Activated naive CD8-positive, alpha-beta T cell treated with anti-CD3 and anti-CD28 coated beads, Interleukin-2, amount 10 ng/mL, durations not matched to agents 7 days and 5 days (primary cell): ENCODE data around the gene ANKH. TPM values are rescaled to one million over a fixed set of nuclear protein-coding genes. Genes with fewer than 3 reads are reported as not detected.
"Not testable (repeated sequence)": the region's sequence is repeated elsewhere in the genome, so short reads cannot be mapped to it uniquely, and the experiment has no call there.

ENCODE experiments used
- ATAC-seq: fragments of 150-1000 bp; cut with Tn5 transposase; one replicate; pipeline ENCODE4 v1.10.0; 2021; ENCODE audit warnings: low read depth, moderate library complexity
- POLR2A ChIA-PET: fragments of 350-600 bp; sonication (Branson Sonifier 250); formaldehyde crosslinking; loops from one replicate; lab custom pipeline; 2021; ENCODE audit warnings: antibody characterized with exemption; lab: Charles Lee
- DNase-seq: peaks from one replicate; pipeline ENCODE4 v3.0.0; 2021
- H3K27ac Mint-ChIP-seq: one replicate; pipeline ENCODE4 v1.8.0; 2022; ENCODE audit warnings: mild to moderate bottlenecking, mixed read lengths
- H3K27me3 Mint-ChIP-seq: one replicate; pipeline ENCODE4 v1.8.0; 2022; ENCODE audit warnings: mild to moderate bottlenecking, moderate library complexity, mixed read lengths
- H3K36me3 Mint-ChIP-seq: one replicate; pipeline ENCODE4 v1.8.0; 2021; ENCODE audit warnings: mild to moderate bottlenecking, mixed read lengths
- H3K4me1 Mint-ChIP-seq: one replicate; pipeline ENCODE4 v1.8.0; 2021; ENCODE audit warnings: mixed read lengths
- H3K4me3 Mint-ChIP-seq: one replicate; pipeline ENCODE4 v1.8.0; 2022; ENCODE audit warnings: mild to moderate bottlenecking, moderate library complexity, mixed read lengths
- H3K9me3 Mint-ChIP-seq: one replicate; pipeline ENCODE4 v1.8.0; 2021; ENCODE audit warnings: mixed read lengths
- total RNA-seq, 2 experiments: library from RNA; stranded (reverse); gene quantifications; one replicate each; pipeline ENCODE4 v1.2.3, GENCODE V29; 2021

ANKH gene
- total RNA-seq, 2 experiments from 2014 or later, result 52.4 to 55.5 TPM

DNA sequence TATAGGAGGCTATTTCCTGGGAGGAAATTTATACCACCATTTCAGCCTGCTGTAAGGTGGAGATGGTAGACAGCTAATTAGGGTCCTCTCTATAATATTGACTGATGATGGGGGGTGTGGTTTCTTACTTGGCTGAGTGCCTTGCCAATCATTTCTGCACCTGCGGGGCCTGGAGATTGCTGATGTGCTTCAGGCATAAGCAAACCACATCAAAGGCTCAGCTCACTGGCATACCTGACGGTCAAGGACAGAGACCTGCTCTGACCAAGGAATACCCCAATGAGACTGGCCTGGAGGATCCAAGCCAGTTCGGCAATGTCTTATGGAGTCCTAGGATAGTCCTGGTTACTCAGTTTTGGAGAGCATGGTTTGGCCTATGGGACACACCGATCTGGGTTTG lies 29.5 kb downstream of the ANKH start:
- Mint-ChIP-seq H3K27me3 (no peaks in the 10 kb centered on the region), H3K4me3 (no peak overlapping the region), H3K9me3 (no peaks in the 10 kb centered on the region), H3K4me1 (no peaks in the 10 kb centered on the region), H3K27ac (no peak overlapping the region), H3K36me3 (peaks cover 7% of the 10 kb centered on the region)
- POLR2A ChIA-PET, result no interaction called here
- DNase-seq, result no peak
- no peak for ATAC-seq

DNA sequence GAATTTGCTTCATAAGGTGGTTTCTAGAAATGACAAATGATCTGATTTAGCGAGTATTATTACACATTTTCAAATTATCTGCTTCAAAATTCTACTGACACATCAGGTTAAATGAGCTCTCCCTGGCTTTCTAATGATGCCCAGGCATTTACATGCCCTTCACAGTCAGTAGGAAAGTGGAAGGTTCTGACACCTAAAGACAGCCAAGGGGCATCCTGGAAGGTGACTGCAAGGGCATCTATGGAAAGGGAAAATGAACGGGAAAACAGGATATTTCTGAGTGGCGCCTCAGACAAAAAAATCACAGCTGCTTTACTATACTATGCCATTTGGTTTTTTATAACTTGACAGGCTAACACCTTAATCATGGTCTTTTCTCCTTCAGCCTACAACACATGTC lies 31.0 kb downstream of the ANKH start:
- ATAC-seq (no peak), DNase-seq (no peak)
- Mint-ChIP-seq H3K27ac (no peak overlapping the region), H3K4me1 (no peaks in the 10 kb centered on the region), H3K9me3 (no peaks in the 10 kb centered on the region), H3K27me3 (no peaks in the 10 kb centered on the region), H3K36me3 (peaks cover 9% of the 10 kb centered on the region), H3K4me3 (no peak overlapping the region)
- POLR2A ChIA-PET, result no interaction called here

GRCh38 chr5:14838396-14839319 lies 32.9 kb downstream of the ANKH start:
- Mint-ChIP-seq H3K27me3 (no peaks in the 10 kb centered on the region), H3K9me3 (no peaks in the 10 kb centered on the region), H3K4me3 (no peak overlapping the region), H3K4me1 (no peaks in the 10 kb centered on the region), H3K27ac (no peak overlapping the region), H3K36me3 (peaks cover 6% of the 10 kb centered on the region)
- POLR2A ChIA-PET, result no interaction called here
- ATAC-seq (no peak), DNase-seq (no peak)

DNA sequence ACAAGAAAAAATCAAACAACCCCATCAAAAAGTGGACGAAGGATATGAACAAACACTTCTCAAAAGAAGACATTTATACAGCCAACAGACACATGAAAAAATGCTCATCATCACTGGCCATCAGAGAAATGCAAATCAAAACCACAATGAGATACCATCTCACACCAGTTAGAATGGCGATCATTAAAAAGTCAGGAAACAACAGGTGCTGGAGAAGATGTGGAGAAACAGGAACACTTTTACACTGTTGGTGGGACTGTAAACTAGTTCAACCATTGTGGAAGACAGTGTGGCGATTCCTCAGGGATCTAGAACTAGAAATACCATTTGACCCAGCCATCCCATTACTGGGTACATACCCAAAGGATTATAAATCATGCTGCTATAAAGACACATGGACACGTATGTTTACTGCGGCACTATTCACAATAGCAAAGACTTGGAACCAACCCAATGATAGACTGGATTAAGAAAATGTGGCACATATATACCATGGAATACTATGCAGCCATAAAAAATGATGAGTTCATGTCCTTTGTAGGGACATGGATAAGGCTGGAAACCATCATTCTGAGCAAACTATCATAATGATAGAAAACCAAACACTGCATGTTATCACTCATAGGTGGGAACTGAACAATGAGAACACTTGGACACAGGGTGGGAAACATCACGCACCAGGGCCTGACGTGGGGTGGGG lies 34.0 kb downstream of the ANKH start:
- H3K27me3 Mint-ChIP-seq, ATAC-seq, DNase-seq, H3K27ac Mint-ChIP-seq, H3K4me1 Mint-ChIP-seq, H3K36me3 Mint-ChIP-seq, H3K9me3 Mint-ChIP-seq, H3K4me3 Mint-ChIP-seq, POLR2A ChIA-PET: not testable (repeated sequence)

- Mint-ChIP-seq H3K27ac (no peak overlapping the region), H3K4me1 (peaks cover 2% of the 10 kb centered on the region), H3K27me3 (no peaks in the 10 kb centered on the region), H3K4me3 (no peak overlapping the region), H3K9me3 (no peaks in the 10 kb centered on the region), H3K36me3 (peaks cover 6% of the 10 kb centered on the region)
- DNase-seq (no peak), ATAC-seq (no peak)
- POLR2A ChIA-PET, result no interaction called here
These were observed 36.7 kb downstream of the ANKH start for GRCh38 chr5:14834584-14835550.

DNA sequence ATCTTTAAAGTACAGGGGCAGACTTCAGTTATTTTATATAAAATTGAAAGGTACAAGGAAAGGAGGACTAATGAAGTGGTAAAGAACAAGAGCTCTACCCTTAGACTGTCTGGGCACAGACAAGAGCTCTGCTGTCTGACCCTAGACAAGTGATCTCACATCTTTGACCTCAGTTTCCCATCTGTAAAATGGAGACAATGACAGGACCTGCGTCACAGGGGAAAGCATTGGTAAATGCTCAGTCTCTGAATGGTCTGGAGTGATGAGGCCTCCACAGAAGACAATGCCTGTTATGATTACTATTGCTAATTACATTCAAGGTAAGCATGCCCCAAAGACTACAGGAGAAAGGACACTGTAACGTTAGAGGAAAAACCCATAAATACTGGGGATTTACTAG lies 37.5 kb downstream of the ANKH start:
- Mint-ChIP-seq H3K27ac (no peak overlapping the region), H3K4me1 (peaks cover 5% of the 10 kb centered on the region), H3K9me3 (no peaks in the 10 kb centered on the region), H3K36me3 (peaks cover 6% of the 10 kb centered on the region), H3K27me3 (no peaks in the 10 kb centered on the region), H3K4me3 (no peak overlapping the region)
- POLR2A ChIA-PET, result interaction anchor here (0.6 kb wide), 1 partner anchor 53 kb away, joined by 3 read pairs; no protein-coding TSS in a partner anchor
- DNase-seq, result no peak
- no peak for ATAC-seq

- no peaks in the 10 kb centered on the region for H3K36me3 Mint-ChIP-seq
- POLR2A ChIA-PET, result no interaction called here
- no peaks in the 10 kb centered on the region for H3K9me3 Mint-ChIP-seq
- no peak for ATAC-seq
- DNase-seq, result no peak
- H3K4me3 Mint-ChIP-seq, result no peak overlapping the region
- H3K27me3 Mint-ChIP-seq, result no peaks in the 10 kb centered on the region
- peaks cover 5% of the 10 kb centered on the region for H3K4me1 Mint-ChIP-seq
- no peak overlapping the region for H3K27ac Mint-ChIP-seq
These were observed 40.6 kb downstream of the ANKH start for GRCh38 chr5:14831006-14831338.

- DNase-seq (no peak), ATAC-seq (no peak)
- no peak overlapping the region for H3K27ac Mint-ChIP-seq
- no peaks in the 10 kb centered on the region for H3K27me3 Mint-ChIP-seq
- H3K36me3 Mint-ChIP-seq, result no peaks in the 10 kb centered on the region
- H3K4me1 Mint-ChIP-seq, result peaks cover 5% of the 10 kb centered on the region
- H3K4me3 Mint-ChIP-seq, result no peak overlapping the region
- H3K9me3 Mint-ChIP-seq, result no peaks in the 10 kb centered on the region
- POLR2A ChIA-PET, result no interaction called here
These were observed 41.2 kb downstream of the ANKH start for GRCh38 chr5:14830210-14831005.

DNA sequence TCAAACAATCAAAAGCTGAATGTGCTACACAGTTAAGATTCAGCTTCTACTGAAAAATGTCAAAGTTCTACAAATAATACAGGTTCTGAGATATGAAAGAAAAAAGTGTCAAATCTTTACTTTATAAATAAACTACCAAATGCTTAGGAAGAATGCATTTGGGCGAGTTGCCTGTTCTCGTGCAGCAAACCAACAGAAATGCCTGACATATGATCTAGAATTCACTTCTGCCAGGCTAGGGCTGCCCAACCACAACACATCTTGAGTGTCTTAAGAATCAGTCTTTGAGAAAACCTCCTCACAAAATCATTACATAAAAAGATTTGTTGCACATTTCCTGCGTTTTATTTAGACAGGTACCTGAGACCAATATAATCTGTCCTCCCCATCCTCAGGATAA lies 42.2 kb downstream of the ANKH start:
- ATAC-seq, result no peak
- H3K4me1 Mint-ChIP-seq, result peaks cover 5% of the 10 kb centered on the region
- H3K36me3 Mint-ChIP-seq, result no peaks in the 10 kb centered on the region
- no peak overlapping the region for H3K4me3 Mint-ChIP-seq
- no peaks in the 10 kb centered on the region for H3K9me3 Mint-ChIP-seq
- no peaks in the 10 kb centered on the region for H3K27me3 Mint-ChIP-seq
- POLR2A ChIA-PET, result no interaction called here
- no peak for DNase-seq
- no peak overlapping the region for H3K27ac Mint-ChIP-seq

- POLR2A ChIA-PET, result no interaction called here
- peaks cover 2% of the 10 kb centered on the region for H3K36me3 Mint-ChIP-seq
- H3K27ac Mint-ChIP-seq, result no peak overlapping the region
- H3K4me3 Mint-ChIP-seq, result no peak overlapping the region
- DNase-seq, result no peak
- no peaks in the 10 kb centered on the region for H3K27me3 Mint-ChIP-seq
- peaks cover 5% of the 10 kb centered on the region for H3K4me1 Mint-ChIP-seq
- H3K9me3 Mint-ChIP-seq, result no peaks in the 10 kb centered on the region
- no peak for ATAC-seq
These were observed 44.9 kb downstream of the ANKH start for GRCh38 chr5:14826714-14827113.

- POLR2A ChIA-PET, result no interaction called here
- Mint-ChIP-seq H3K4me1 (peaks cover 4% of the 10 kb centered on the region), H3K4me3 (no peak overlapping the region)
These were observed 45.6 kb downstream of the ANKH start for GRCh38 chr5:14825977-14826376.

DNA sequence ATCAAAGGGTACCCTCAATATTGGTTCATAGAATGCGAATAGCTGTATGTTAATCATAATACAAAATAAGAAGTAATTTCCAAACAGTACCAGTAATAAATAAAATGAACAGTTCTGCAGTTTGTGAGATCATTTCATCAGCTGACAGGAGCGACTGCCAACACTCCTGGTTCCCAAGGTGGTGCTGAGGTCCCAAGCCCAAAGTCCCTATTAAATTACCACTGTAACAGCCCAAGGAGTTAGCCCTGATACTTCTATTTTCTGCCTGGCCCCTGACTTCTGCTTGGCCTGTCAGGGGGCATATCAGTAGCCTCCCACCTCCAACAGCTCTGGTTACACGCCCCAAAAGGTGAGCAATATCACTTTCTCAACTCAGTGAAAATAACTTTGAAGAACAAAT lies 47.1 kb downstream of the ANKH start:
- DNase-seq (no peak), ATAC-seq (no peak)
- H3K4me3 Mint-ChIP-seq, result no peak overlapping the region
- peaks cover 5% of the 10 kb centered on the region for H3K4me1 Mint-ChIP-seq
- no peaks in the 10 kb centered on the region for H3K27me3 Mint-ChIP-seq
- H3K27ac Mint-ChIP-seq, result no peak overlapping the region
- H3K9me3 Mint-ChIP-seq, result no peaks in the 10 kb centered on the region
- peaks cover 7% of the 10 kb centered on the region for H3K36me3 Mint-ChIP-seq
- POLR2A ChIA-PET, result no interaction called here

More at GRCh38 chr5:14825977-14826376, 45.6 kb downstream of the ANKH start:
- no peak for ATAC-seq
- H3K36me3 Mint-ChIP-seq, result peaks cover 4% of the 10 kb centered on the region
- H3K27ac Mint-ChIP-seq, result no peak overlapping the region
- H3K9me3 Mint-ChIP-seq, result no peaks in the 10 kb centered on the region
- DNase-seq, result no peak
- H3K27me3 Mint-ChIP-seq, result no peaks in the 10 kb centered on the region
